K562 (cell line): ENCODE data around the gene MYCBP2. TPM values are rescaled to one million over a fixed set of nuclear protein-coding genes. Genes with fewer than 3 reads are reported as not detected.

Experiments used
- ATAC-seq: fragments of 200-7000 bp; cut with Tn5 transposase; 3 replicates; pipeline ENCODE4 v1.9.1; 2020; ENCODE audit warnings: moderate library complexity
- BruUV-seq: library from RNA; stranded (reverse); fragments of 400-500 nt; replicated peaks from 2 replicates; lab custom pipeline; 2021; lab: Mats Ljungman, UMichigan
- CTCF ChIA-PET: fragments of 300-600 bp; formaldehyde crosslinking; extraction: SDS; loops from one replicate; lab custom pipeline; 2021; ENCODE audit warnings: low intra/inter-chr PET ratio; lab: Yijun Ruan, JAX
- POLR2A ChIA-PET: fragments of 300-600, 350-650 bp; sonication (Branson Sonifier 250); formaldehyde crosslinking; extraction: SDS; loops from one replicate; lab custom pipeline; 2021; ENCODE audit warnings: antibody characterized with exemption, inconsistent platforms; lab: Yijun Ruan, JAX
- DNase-seq, 4 experiments: peaks; one replicate each; pipeline versions ENCODE4 v3.0.0 to v3.0.0-alpha.2; 2011 to 2018; ENCODE audit warnings: low spot score in 3 of 4, mixed read lengths in 3 of 4; ENCODE audit errors: extremely low read depth in 1 of 4
- FAIRE-seq: peaks from 2 replicates; lab custom pipeline; 2011; peaks lifted over from hg19 to GRCh38; lab: Jason Lieb, UNC
- H2AFZ ChIP-seq: 2 replicates; pipeline ENCODE4 v1.6.0; 2011; ENCODE audit warnings: low read depth, low read length, control low read depth, inconsistent platforms
- H3K27ac ChIP-seq: fragments of 200-600 bp; 3 replicates; pipeline ENCODE4 v1.8.0; 2011; ENCODE audit warnings: low read depth, mild to moderate bottlenecking, control low read depth, inconsistent platforms, low read length, moderate library complexity, mixed read lengths; ENCODE audit errors: extremely low read depth
- H3K27me3 ChIP-seq, 2 experiments: fragments of 300-600 bp in 1 of 2; 2 replicates in 1 of 2; 3 replicates in 1 of 2; pipeline versions ENCODE4 v1.6.0 to v1.8.0; 2011; ENCODE audit warnings: inconsistent platforms in 2 of 2, low read length in 2 of 2, mild to moderate bottlenecking in 1 of 2, mixed read lengths in 1 of 2, moderate library complexity in 1 of 2; ENCODE audit not compliant: control insufficient read depth in 2 of 2, insufficient read depth in 2 of 2
- H3K36me3 ChIP-seq: fragments of 300-600 bp; 3 replicates; pipeline ENCODE4 v1.8.0; 2011; ENCODE audit warnings: mild to moderate bottlenecking, low read length, inconsistent platforms; ENCODE audit not compliant: control insufficient read depth, insufficient read depth
- H3K4me1 ChIP-seq, 2 experiments: fragments of 200-600 bp in 1 of 2; replicated peaks in 1 of 2; 2 replicates in 1 of 2; 3 replicates in 1 of 2; pipeline versions ENCODE4 v1.5.1 to v1.8.0; 2011; ENCODE audit warnings: inconsistent platforms in 2 of 2, low read length in 2 of 2, mild to moderate bottlenecking in 1 of 2, mixed read lengths in 1 of 2, moderate library complexity in 1 of 2; ENCODE audit not compliant: control insufficient read depth in 2 of 2, insufficient read depth in 2 of 2
- H3K4me2 ChIP-seq: 2 replicates; pipeline ENCODE4 v1.6.1; 2011; ENCODE audit warnings: low read length, control low read depth, inconsistent platforms, mixed read lengths; ENCODE audit not compliant: insufficient read depth
- H3K4me3 ChIP-seq: fragments of 200-600 bp; sonication (generic), shearing (Covaris generic); 2 replicates; pipeline ENCODE4 v1.5.1; 2016; ENCODE audit warnings: control low read depth, inconsistent platforms
- H3K79me2 ChIP-seq: fragments of 200-600 bp; 3 replicates; pipeline ENCODE4 v1.8.0; 2011; ENCODE audit warnings: low read length, inconsistent platforms; ENCODE audit not compliant: control insufficient read depth, insufficient read depth
- H3K9ac ChIP-seq, 2 experiments: 2 replicates each; pipeline versions ENCODE4 v1.6.0 to v1.6.1; 2011; ENCODE audit warnings: low read depth in 2 of 2, low read length in 2 of 2, control low read depth in 1 of 2, inconsistent platforms in 1 of 2, mild to moderate bottlenecking in 1 of 2, mixed read lengths in 1 of 2; ENCODE audit not compliant: insufficient read depth in 1 of 2
- H3K9me1 ChIP-seq: one replicate; pipeline ENCODE4 v1.6.0; 2011; ENCODE audit warnings: inconsistent platforms, mild to moderate bottlenecking, low read length, moderate library complexity; ENCODE audit not compliant: control insufficient read depth, insufficient read depth
- H3K9me3 ChIP-seq: replicated peaks from 2 replicates; pipeline ENCODE4 v1.5.1; 2011; ENCODE audit warnings: low read depth, low read length, inconsistent platforms; ENCODE audit not compliant: control insufficient read depth, insufficient read depth
- H4K20me1 ChIP-seq: replicated peaks from 2 replicates; pipeline ENCODE4 v1.6.1; 2011; ENCODE audit warnings: low read length, inconsistent platforms, mixed read lengths; ENCODE audit not compliant: control insufficient read depth, insufficient read depth
- NCOA6 ChIP-seq: fragments of 450-650 bp; IDR thresholded peaks from 2 replicates; pipeline ENCODE4 v1.6.1; 2017; ENCODE audit warnings: mild to moderate bottlenecking
- NONO ChIP-seq, 2 experiments: fragments of 200-400 bp in 1 of 2; fragments of 450-650 bp in 1 of 2; formaldehyde crosslinking in 1 of 2; IDR thresholded peaks; 2 replicates each; pipeline ENCODE4 v1.6.1; 2017; ENCODE audit warnings: low read depth in 2 of 2, mild to moderate bottlenecking in 2 of 2, moderate library complexity in 2 of 2, low read length in 1 of 2
- ZNF274 ChIP-seq: IDR thresholded peaks from 2 replicates; pipeline ENCODE4 v1.6.1; 2011; ENCODE audit warnings: low read depth, mild to moderate bottlenecking, low read length, moderate library complexity, borderline replicate concordance
- ZNF445 ChIP-seq: fragments of 250-450 bp; sonication (Bioruptor Pico); IDR thresholded peaks from 2 replicates; pipeline ENCODE4 v1.4.0; 2020; ENCODE audit warnings: low read depth, mild to moderate bottlenecking, moderate library complexity
- WGBS: fragments of 100-300 bp; shearing (Covaris generic); methylation state at CpG from one replicate; pipeline ENCODE4 v1.1.6; 2016; ENCODE audit warnings: low coverage, mixed read lengths; ENCODE audit not compliant: insufficient coverage; ENCODE audit errors: missing lambda C conversion rate; 5-methylcytosine and 5-hydroxymethylcytosine counted together
- in situ Hi-C: fragments of 300-500 bp; cut with MboI; formaldehyde crosslinking; loops from 4 replicates; pipeline ENCODE4 v1.15.0; 2018; ENCODE audit warnings: inconsistent platforms, mixed read lengths
- intact Hi-C: fragments of 100-400 bp; cut with micrococcal nuclease; formaldehyde crosslinking; loops from 2 replicates; pipeline ENCODE4 v1.14.2; 2022
- polyA plus RNA-seq, 8 experiments: library from polyadenylated mRNA; depleted of rRNA in 4 of 8; stranded (reverse) in 5 of 8; unstranded in 3 of 8; fragments of >200 nt; fragmentation: Nextera tagmentation in 2 of 8; fragmentation: Illumina TruSeq in 1 of 8; extraction: Ambion mirVana in 2 of 8; extraction: Trizol in 1 of 8; gene quantifications; 2 replicates each; pipeline versions ENCODE4 v1.2.1 to v1.2.3, GENCODE V29; 2011 to 2014; ENCODE audit warnings: inconsistent platforms in 1 of 8, missing spikeins in 1 of 8
- total RNA-seq, 7 experiments: library from RNA; depleted of rRNA in 6 of 7; stranded (reverse); fragments of >200 nt in 6 of 7; fragmentation: Illumina TruSeq in 2 of 7; extraction: Trizol in 2 of 7; gene quantifications; 2 replicates each; pipeline versions ENCODE4 v1.2.1 to v1.2.3, GENCODE V29; 2011 to 2021; ENCODE audit warnings: low replicate concordance in 1 of 7
- TF ChIP-seq, protein P1 (sequence below): fragments of 250-450 bp; sonication (Bioruptor Pico); IDR thresholded peaks from 2 replicates; pipeline ENCODE4 v1.5.0; 2020; ENCODE audit warnings: mild to moderate bottlenecking, borderline replicate concordance

Gene MYCBP2
- total and polyA plus RNA-seq, 9 of the 15 experiments (the other 6 are each of a cell fraction or from before 2014, with no cell fraction given) = 13.2 to 47.2 (median 28.9) TPM

DNA sequence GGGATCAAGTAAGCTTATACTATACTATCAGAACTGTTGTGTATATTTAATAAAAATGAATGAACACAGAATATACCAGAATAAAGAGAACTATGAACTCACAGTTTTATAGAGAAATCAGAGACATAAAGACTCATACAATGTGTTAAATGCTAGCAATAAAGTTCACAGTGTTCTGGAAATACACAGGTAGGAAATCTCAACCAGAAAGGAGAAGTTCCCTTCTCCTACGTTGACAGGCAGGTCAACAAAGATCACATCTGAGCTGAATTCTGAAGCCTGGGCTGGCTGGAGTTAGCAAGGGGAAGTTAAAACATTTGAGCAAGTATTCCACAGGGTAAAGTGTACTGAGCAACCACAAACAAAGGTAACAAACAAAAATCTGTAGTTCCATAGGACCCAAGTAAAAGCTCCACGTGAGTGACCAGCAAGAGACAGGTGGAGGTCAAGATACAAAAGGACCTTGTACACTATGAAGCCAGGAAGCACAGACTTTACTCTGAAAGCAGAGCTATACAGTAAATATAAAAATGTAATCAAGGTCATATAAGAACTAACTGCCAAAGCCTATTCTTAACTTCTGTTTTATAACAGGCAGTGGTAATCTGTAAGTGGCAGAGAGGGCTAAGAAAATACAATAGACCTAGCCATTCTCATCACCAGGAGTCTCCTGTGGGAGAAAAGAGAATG, 312.9 kb downstream of the MYCBP2 start:
- FAIRE-seq (no peak), DNase-seq (no peak)
- Histone ChIP-seq H3K4me1 (no peaks in the 10 kb centered on the region), H3K9me1 (no peaks in the 10 kb centered on the region), H3K27me3 (no peaks in the 10 kb centered on the region), H2AFZ (no peak overlapping the region), H4K20me1 (no peaks in the 10 kb centered on the region), H3K4me3 (no peak overlapping the region), H3K9me3 (no peaks in the 10 kb centered on the region)
- no TSS peak for BruUV-seq
- 55% methylated on average over 2 of the region's 2 CpGs for WGBS
- TF ChIP-seq, protein P1, sequence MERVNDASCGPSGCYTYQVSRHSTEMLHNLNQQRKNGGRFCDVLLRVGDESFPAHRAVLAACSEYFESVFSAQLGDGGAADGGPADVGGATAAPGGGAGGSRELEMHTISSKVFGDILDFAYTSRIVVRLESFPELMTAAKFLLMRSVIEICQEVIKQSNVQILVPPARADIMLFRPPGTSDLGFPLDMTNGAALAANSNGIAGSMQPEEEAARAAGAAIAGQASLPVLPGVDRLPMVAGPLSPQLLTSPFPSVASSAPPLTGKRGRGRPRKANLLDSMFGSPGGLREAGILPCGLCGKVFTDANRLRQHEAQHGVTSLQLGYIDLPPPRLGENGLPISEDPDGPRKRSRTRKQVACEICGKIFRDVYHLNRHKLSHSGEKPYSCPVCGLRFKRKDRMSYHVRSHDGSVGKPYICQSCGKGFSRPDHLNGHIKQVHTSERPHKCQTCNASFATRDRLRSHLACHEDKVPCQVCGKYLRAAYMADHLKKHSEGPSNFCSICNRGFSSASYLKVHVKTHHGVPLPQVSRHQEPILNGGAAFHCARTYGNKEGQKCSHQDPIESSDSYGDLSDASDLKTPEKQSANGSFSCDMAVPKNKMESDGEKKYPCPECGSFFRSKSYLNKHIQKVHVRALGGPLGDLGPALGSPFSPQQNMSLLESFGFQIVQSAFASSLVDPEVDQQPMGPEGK (CRISPR knock-in tag) = no peak
- TF ChIP-seq NCOA6 (no peak), ZNF445 (CRISPR knock-in tag) (no peak), NONO (IDR thresholded peaks at IDR 0.05; ENCODE audit: low read depth in 2 of 2, low read length in 1 of 2) (no peak), ZNF274 (no peak)
- TF ChIP-seq, all 486 proteins: peak for 0
- Histone ChIP-seq H3K79me2 (peaks cover 3% of the 10 kb centered on the region; the same call in 2 of the 3 replicates), H3K9ac (no peak overlapping the region), H3K4me2 (no peak overlapping the region), H3K27ac (no peak overlapping the region), H3K36me3 (peaks cover 74% of the 10 kb centered on the region)
- no peak for ATAC-seq
- in situ Hi-C loops (no loop called here), intact Hi-C loops (no loop called here)
- CTCF ChIA-PET = no interaction called here
- POLR2A ChIA-PET = interaction anchor here (0.9 to 1.6 kb wide), 4 partner anchors 7 to 21 kb away, joined by 3 read pairs; no protein-coding TSS in a partner anchor
